GM21381 (cell line): ENCODE measurements around the gene KAZN.

Experiments used
- ATAC-seq: cut with Tn5 transposase; IDR thresholded peaks from one replicate; pipeline ENCODE4 v1.9.1; 2021; ENCODE audit warnings: mild to moderate bottlenecking, moderate library complexity; ENCODE audit not compliant: unreplicated experiment

The KAZN gene

GRCh38 chr1:14945132-14946010 lies 346.9 kb downstream of the KAZN start:
- no peak for ATAC-seq

- no peak for ATAC-seq
These were observed 347.5 kb downstream of the KAZN start for GRCh38 chr1:14946011-14946359.

GRCh38 chr1:14946684-14947238 lies 348.3 kb downstream of the KAZN start:
- ATAC-seq: no peak

GRCh38 chr1:14947421-14947820 lies 348.9 kb downstream of the KAZN start:
- ATAC-seq: no peak

- no peak for ATAC-seq
These were observed 349.7 kb downstream of the KAZN start for GRCh38 chr1:14948112-14948652.

- no peak for ATAC-seq
These were observed 350.9 kb downstream of the KAZN start for GRCh38 chr1:14949270-14949835.

GRCh38 chr1:14949836-14950713 lies 351.6 kb downstream of the KAZN start:
- ATAC-seq: no peak

- no peak for ATAC-seq
These were observed 353.3 kb downstream of the KAZN start for GRCh38 chr1:14951766-14952165.

GRCh38 chr1:14952626-14953314 lies 354.3 kb downstream of the KAZN start:
- no peak for ATAC-seq

GRCh38 chr1:14954210-14954609 lies 355.7 kb downstream of the KAZN start:
- no peak for ATAC-seq

- no peak for ATAC-seq
These were observed 356.4 kb downstream of the KAZN start for GRCh38 chr1:14954930-14955329.

- ATAC-seq: no peak
These were observed 356.9 kb downstream of the KAZN start for GRCh38 chr1:14955402-14955801.

GRCh38 chr1:14955976-14956375 lies 357.5 kb downstream of the KAZN start:
- no peak for ATAC-seq

- ATAC-seq: no peak
These were observed 358.2 kb downstream of the KAZN start for GRCh38 chr1:14956579-14957195.

- no peak for ATAC-seq
These were observed 359.1 kb downstream of the KAZN start for GRCh38 chr1:14957375-14958098.

GRCh38 chr1:14958249-14959058 lies 360.0 kb downstream of the KAZN start:
- ATAC-seq: no peak

GRCh38 chr1:14959059-14959694 lies 360.7 kb downstream of the KAZN start:
- no peak for ATAC-seq

- ATAC-seq: no peak
These were observed 363.3 kb downstream of the KAZN start for GRCh38 chr1:14961661-14962267.
